H9 (cell line): ENCODE measurements around the gene IFT81. TPM values are rescaled to one million over a fixed set of nuclear protein-coding genes. Genes with fewer than 3 reads are reported as not detected.

Experiments
- DNase-seq: peaks from one replicate; pipeline ENCODE4 v3.0.0-alpha.2; 2017
- H2AFZ ChIP-seq: one replicate; pipeline ENCODE4 v1.6.1; 2013; ENCODE audit warnings: mild to moderate bottlenecking, low read length, control low read depth, moderate library complexity
- H2AK5ac ChIP-seq: 2 replicates; pipeline ENCODE4 v1.6.1; 2013; ENCODE audit warnings: low read length, control low read depth, mixed read lengths; ENCODE audit not compliant: insufficient read length
- H2BK120ac ChIP-seq: one replicate; pipeline ENCODE4 v1.6.1; 2013; ENCODE audit warnings: low read depth, mild to moderate bottlenecking, low read length, control low read depth, inconsistent platforms; ENCODE audit not compliant: poor library complexity, severe bottlenecking
- H2BK12ac ChIP-seq: 2 replicates; pipeline ENCODE4 v1.6.1; 2013; ENCODE audit warnings: low read length, control low read depth, mixed read lengths, low read depth; ENCODE audit not compliant: insufficient read length
- H2BK15ac ChIP-seq: 2 replicates; pipeline ENCODE4 v1.6.1; 2013; ENCODE audit warnings: low read depth, low read length, control low read depth
- H2BK20ac ChIP-seq: one replicate; pipeline ENCODE4 v1.6.1; 2013; ENCODE audit warnings: low read depth, mild to moderate bottlenecking, low read length, control low read depth, inconsistent platforms; ENCODE audit not compliant: poor library complexity, severe bottlenecking
- H2BK5ac ChIP-seq: 2 replicates; pipeline ENCODE4 v1.6.1; 2013; ENCODE audit warnings: low read length, control low read depth, mixed read lengths; ENCODE audit not compliant: insufficient read length
- H3K14ac ChIP-seq: 2 replicates; pipeline ENCODE4 v1.6.1; 2013; ENCODE audit warnings: low read length, control low read depth; ENCODE audit not compliant: insufficient read depth
- H3K18ac ChIP-seq: 2 replicates; pipeline ENCODE4 v1.6.1; 2013; ENCODE audit warnings: low read depth, mild to moderate bottlenecking, mixed read lengths, low read length, control low read depth; ENCODE audit not compliant: insufficient read length
- H3K23ac ChIP-seq: 2 replicates; pipeline ENCODE4 v1.6.1; 2013; ENCODE audit warnings: low read length, control low read depth, mixed read lengths, low read depth; ENCODE audit not compliant: insufficient read length
- H3K23me2 ChIP-seq: 2 replicates; pipeline ENCODE4 v1.6.1; 2013; ENCODE audit warnings: low read depth, mild to moderate bottlenecking, mixed read lengths, low read length, control low read depth; ENCODE audit not compliant: insufficient read length, poor library complexity, severe bottlenecking
- H3K27ac ChIP-seq: 2 replicates; pipeline ENCODE4 v1.5.1; 2013; ENCODE audit warnings: low read length, control low read depth, mixed read lengths, low read depth; ENCODE audit not compliant: insufficient read length
- H3K27me3 ChIP-seq: 2 replicates; pipeline ENCODE4 v1.6.1; 2013; ENCODE audit warnings: low read length, control low read depth, inconsistent platforms; ENCODE audit not compliant: insufficient read depth
- H3K4ac ChIP-seq: 2 replicates; pipeline ENCODE4 v1.6.1; 2013; ENCODE audit warnings: low read depth, mild to moderate bottlenecking, control low read depth, inconsistent platforms, low read length, moderate library complexity
- H3K4me1 ChIP-seq: 2 replicates; pipeline ENCODE4 v1.6.1; 2013; ENCODE audit warnings: low read length, control low read depth, inconsistent platforms; ENCODE audit not compliant: insufficient read depth
- H3K4me2 ChIP-seq: 2 replicates; pipeline ENCODE4 v1.6.1; 2013; ENCODE audit warnings: low read length, control low read depth, mixed read lengths; ENCODE audit not compliant: insufficient read length, insufficient read depth
- H3K56ac ChIP-seq: 2 replicates; pipeline ENCODE4 v1.6.1; 2013; ENCODE audit warnings: low read depth, mild to moderate bottlenecking, mixed read lengths, low read length, control low read depth; ENCODE audit not compliant: insufficient read length
- H3K79me1 ChIP-seq: 2 replicates; pipeline ENCODE4 v1.6.1; 2013; ENCODE audit warnings: low read depth, mild to moderate bottlenecking, moderate library complexity, low read length, control low read depth, inconsistent platforms; ENCODE audit not compliant: insufficient read depth, poor library complexity, severe bottlenecking
- H3K79me2 ChIP-seq: 2 replicates; pipeline ENCODE4 v1.6.1; 2013; ENCODE audit warnings: low read length, control low read depth, inconsistent platforms; ENCODE audit not compliant: insufficient read depth
- H3K9ac ChIP-seq: 2 replicates; pipeline ENCODE4 v1.6.1; 2013; ENCODE audit warnings: low read length, control low read depth, mixed read lengths; ENCODE audit not compliant: insufficient read length; ENCODE audit errors: extremely low read depth
- H3K9me3 ChIP-seq: one replicate; pipeline ENCODE4 v1.6.1; 2013; ENCODE audit warnings: low read depth, low read length, inconsistent platforms; ENCODE audit not compliant: control insufficient read depth
- H3T11ph ChIP-seq: one replicate; pipeline ENCODE4 v1.6.1; 2013; ENCODE audit warnings: mild to moderate bottlenecking, low read length, control low read depth, inconsistent platforms
- H4K20me1 ChIP-seq: one replicate; pipeline ENCODE4 v1.6.1; 2013; ENCODE audit not compliant: control insufficient read depth, insufficient read length, insufficient read depth
- H4K5ac ChIP-seq: 2 replicates; pipeline ENCODE4 v1.6.1; 2013; ENCODE audit warnings: low read depth, mild to moderate bottlenecking, mixed read lengths, low read length, control low read depth; ENCODE audit not compliant: insufficient read length
- H4K8ac ChIP-seq: replicated peaks from 2 replicates; pipeline ENCODE4 v1.6.1; 2013; ENCODE audit warnings: low read length, control low read depth, mixed read lengths, low read depth; ENCODE audit not compliant: insufficient read length
- H4K91ac ChIP-seq: 2 replicates; pipeline ENCODE4 v1.6.1; 2013; ENCODE audit warnings: low read depth, mild to moderate bottlenecking, moderate library complexity, mixed read lengths, low read length, control low read depth; ENCODE audit not compliant: insufficient read length
- H3K27ac Mint-ChIP-seq, 3 experiments: 2 replicates in 2 of 3; 3 replicates in 1 of 3; pipeline ENCODE4 v1.8.0; 2020 to 2021; ENCODE audit warnings: mixed read lengths in 3 of 3, mild to moderate bottlenecking in 1 of 3, moderate library complexity in 1 of 3
- H3K27me3 Mint-ChIP-seq: 2 replicates; pipeline ENCODE4 v1.8.0; 2021; ENCODE audit warnings: low read depth, mild to moderate bottlenecking, moderate library complexity, mixed read lengths
- H3K36me3 Mint-ChIP-seq, 3 experiments: 2 replicates in 2 of 3; 3 replicates in 1 of 3; pipeline ENCODE4 v1.8.0; 2020 to 2021; ENCODE audit warnings: low read depth in 3 of 3, mixed read lengths in 3 of 3; ENCODE audit not compliant: insufficient read depth in 1 of 3
- H3K4me1 Mint-ChIP-seq, 2 experiments: 2 replicates each; pipeline ENCODE4 v1.8.0; 2020; ENCODE audit warnings: mixed read lengths in 2 of 2
- H3K4me3 Mint-ChIP-seq, 2 experiments: 2 replicates in 1 of 2; 3 replicates in 1 of 2; pipeline ENCODE4 v1.8.0; 2020 to 2021; ENCODE audit warnings: mild to moderate bottlenecking in 2 of 2, mixed read lengths in 2 of 2, moderate library complexity in 1 of 2
- H3K9me3 Mint-ChIP-seq, 2 experiments: 2 replicates in 1 of 2; 3 replicates in 1 of 2; pipeline ENCODE4 v1.8.0; 2020; ENCODE audit warnings: mild to moderate bottlenecking in 2 of 2, mixed read lengths in 2 of 2, moderate library complexity in 1 of 2
- CTCF ChIP-seq: fragments of 200-600 bp; sonication (generic); conservative IDR thresholded peaks from 3 replicates; pipeline ENCODE4 v1.8.0; 2021; ENCODE audit warnings: antibody characterized with exemption, mild to moderate bottlenecking
- WGBS: extraction: QIAGEN DNeasy Blood & Tissue Kit; methylation state at CpG from one replicate; pipeline ENCODE4 v1.1.7; 2013; ENCODE audit warnings: missing lambda C conversion rate, low lambda C conversion rate, mixed read lengths; ENCODE audit not compliant: insufficient read length; ENCODE audit errors: extremely low coverage; 5-methylcytosine and 5-hydroxymethylcytosine counted together
- total RNA-seq: library from RNA; stranded (reverse); gene quantifications from 2 replicates; pipeline ENCODE4 v1.2.1, GENCODE V29; 2021

Gene IFT81
- total RNA-seq, 1 experiment from 2014 or later = 9.3 TPM

GRCh38 chr12:110091136-110091711 lies 32.9 kb upstream of the IFT81 start:
- H3K9me3 Mint-ChIP-seq = no peaks in the 10 kb centered on the region
- H3K4me3 Mint-ChIP-seq = no peak overlapping the region
- H3K4me1 ChIP-seq = no peaks in the 10 kb centered on the region
- H3T11ph ChIP-seq = no peak overlapping the region
- H2BK120ac ChIP-seq = no peak overlapping the region
- H3K23ac ChIP-seq = no peak overlapping the region
- H2BK15ac ChIP-seq = no peak overlapping the region
- H3K27ac ChIP-seq = no peak overlapping the region
- TF ChIP-seq CTCF = no peak
- H3K9ac ChIP-seq = no peak overlapping the region
- no peak overlapping the region for H3K14ac ChIP-seq
- WGBS = no CpG with 5 or more reads among the region's 3 CpGs
- no peak overlapping the region for H2AK5ac ChIP-seq
- no peak overlapping the region for H2BK5ac ChIP-seq
- H4K8ac ChIP-seq = no peak overlapping the region
- no peaks in the 10 kb centered on the region for H3K27me3 ChIP-seq
- no peaks in the 10 kb centered on the region for H3K36me3 Mint-ChIP-seq
- H3K18ac ChIP-seq = no peak overlapping the region
- H2BK12ac ChIP-seq = no peak overlapping the region
- H3K23me2 ChIP-seq = no peaks in the 10 kb centered on the region
- no peaks in the 10 kb centered on the region for H3K79me2 ChIP-seq
- no peaks in the 10 kb centered on the region for H3K4me1 Mint-ChIP-seq
- no peak overlapping the region for H4K5ac ChIP-seq
- no peak overlapping the region for H3K4me2 ChIP-seq
- no peak overlapping the region for H2AFZ ChIP-seq
- H2BK20ac ChIP-seq = no peak overlapping the region
- no peak overlapping the region for H3K27ac Mint-ChIP-seq
- no peak overlapping the region for H3K4ac ChIP-seq
- peaks cover 33% of the 10 kb centered on the region for H3K27me3 Mint-ChIP-seq
- H4K91ac ChIP-seq = no peak overlapping the region
- H3K79me1 ChIP-seq = no peaks in the 10 kb centered on the region
- no peaks in the 10 kb centered on the region for H4K20me1 ChIP-seq
- no peak overlapping the region for H3K56ac ChIP-seq
- DNase-seq = no peak
- H3K9me3 ChIP-seq = no peaks in the 10 kb centered on the region
